HG03039 (cell line): ENCODE data around the gene PPP1CA.

Experiments used
- ATAC-seq: cut with Tn5 transposase; IDR thresholded peaks from one replicate; pipeline ENCODE4 v1.9.1; 2021; ENCODE audit warnings: mild to moderate bottlenecking, moderate library complexity; ENCODE audit not compliant: unreplicated experiment

PPP1CA gene

GRCh38 chr11:67401495-67402191 is at the start of gene PPP1CA:
Gene PPP1CA, minus strand, starts transcription at chr11:67401858. Its CDS starts 76 bp downstream, at chr11:67401782.
- ATAC-seq: peak; percentile 50

GRCh38 chr11:67450796-67451657 is 49.4 kb upstream of the PPP1CA start:
- no peak for ATAC-seq

GRCh38 chr11:67449116-67449844 is 47.6 kb upstream of the PPP1CA start:
- no peak for ATAC-seq

GRCh38 chr11:67448220-67448609 is 46.6 kb upstream of the PPP1CA start:
- no peak for ATAC-seq

GRCh38 chr11:67445515-67445914 is 43.9 kb upstream of the PPP1CA start:
- ATAC-seq: no peak

- no peak for ATAC-seq
Measured at GRCh38 chr11:67442504-67443404, 41.1 kb upstream of the PPP1CA start.

- ATAC-seq: no peak
Measured at GRCh38 chr11:67441731-67442351, 40.2 kb upstream of the PPP1CA start.

- ATAC-seq: no peak
Measured at GRCh38 chr11:67441098-67441563, 39.5 kb upstream of the PPP1CA start.

GRCh38 chr11:67440229-67441097 is 38.8 kb upstream of the PPP1CA start:
- no peak for ATAC-seq

GRCh38 chr11:67439321-67440228 is 37.9 kb upstream of the PPP1CA start:
- no peak for ATAC-seq

- ATAC-seq: no peak
Measured at GRCh38 chr11:67438158-67438902, 36.7 kb upstream of the PPP1CA start.

GRCh38 chr11:67437809-67438157 is 36.1 kb upstream of the PPP1CA start:
- ATAC-seq: no peak

GRCh38 chr11:67437082-67437808 is 35.6 kb upstream of the PPP1CA start, which contains the start of gene PTPRCAP:
Gene PTPRCAP, minus strand, starts transcription at chr11:67437682. Its CDS starts 63 bp downstream, at chr11:67437619.
- no peak for ATAC-seq

- no peak for ATAC-seq
Measured at GRCh38 chr11:67436459-67437081, 34.9 kb upstream of the PPP1CA start.

- no peak for ATAC-seq
Measured at GRCh38 chr11:67435727-67436458, 34.2 kb upstream of the PPP1CA start.
